ENCODE results near the gene CENPP. TPM values are rescaled to one million over a fixed set of nuclear protein-coding genes. Genes with fewer than 3 reads are reported as not detected.

CENPP gene
- total RNA-seq, 1 donor from 2014 or later, result 4.5 TPM

DNA sequence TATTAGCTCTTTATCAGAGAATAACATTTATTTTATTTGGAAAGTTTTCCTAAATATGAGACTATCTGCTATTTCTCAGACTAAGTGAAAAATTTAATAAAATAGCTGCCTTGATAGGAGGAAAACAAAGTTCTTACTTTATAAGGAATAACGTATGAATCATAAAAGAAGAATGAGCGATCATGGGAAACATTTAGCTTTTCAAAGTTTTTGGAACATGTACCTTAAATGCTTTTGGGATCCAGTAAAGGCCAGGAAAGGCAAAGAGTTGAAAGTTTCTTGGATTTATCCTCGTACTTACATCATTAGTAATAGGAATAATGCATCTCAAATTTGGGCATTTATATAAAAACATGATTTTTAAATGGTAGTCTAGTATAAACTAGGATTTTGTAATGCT, 59.2 kb downstream of the CENPP start:
- Mint-ChIP-seq H3K4me3 (ENCODE audit: unreplicated experiment) (no peak overlapping the region), H3K36me3 (ENCODE audit: low read depth, unreplicated experiment) (no peaks in the 10 kb centered on the region), H3K27me3 (ENCODE audit: unreplicated experiment) (no peaks in the 10 kb centered on the region), H3K27ac (ENCODE audit: unreplicated experiment) (no peak overlapping the region), H3K9me3 (ENCODE audit: unreplicated experiment) (no peaks in the 10 kb centered on the region), H3K4me1 (ENCODE audit: unreplicated experiment) (no peaks in the 10 kb centered on the region)
- TF ChIP-seq, protein P1, sequence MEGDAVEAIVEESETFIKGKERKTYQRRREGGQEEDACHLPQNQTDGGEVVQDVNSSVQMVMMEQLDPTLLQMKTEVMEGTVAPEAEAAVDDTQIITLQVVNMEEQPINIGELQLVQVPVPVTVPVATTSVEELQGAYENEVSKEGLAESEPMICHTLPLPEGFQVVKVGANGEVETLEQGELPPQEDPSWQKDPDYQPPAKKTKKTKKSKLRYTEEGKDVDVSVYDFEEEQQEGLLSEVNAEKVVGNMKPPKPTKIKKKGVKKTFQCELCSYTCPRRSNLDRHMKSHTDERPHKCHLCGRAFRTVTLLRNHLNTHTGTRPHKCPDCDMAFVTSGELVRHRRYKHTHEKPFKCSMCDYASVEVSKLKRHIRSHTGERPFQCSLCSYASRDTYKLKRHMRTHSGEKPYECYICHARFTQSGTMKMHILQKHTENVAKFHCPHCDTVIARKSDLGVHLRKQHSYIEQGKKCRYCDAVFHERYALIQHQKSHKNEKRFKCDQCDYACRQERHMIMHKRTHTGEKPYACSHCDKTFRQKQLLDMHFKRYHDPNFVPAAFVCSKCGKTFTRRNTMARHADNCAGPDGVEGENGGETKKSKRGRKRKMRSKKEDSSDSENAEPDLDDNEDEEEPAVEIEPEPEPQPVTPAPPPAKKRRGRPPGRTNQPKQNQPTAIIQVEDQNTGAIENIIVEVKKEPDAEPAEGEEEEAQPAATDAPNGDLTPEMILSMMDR (IDR thresholded peaks at IDR 0.05; ENCODE audit: unreplicated experiment), result no peak
- DNase-seq (ENCODE audit: low spot score), result no peak

DNA sequence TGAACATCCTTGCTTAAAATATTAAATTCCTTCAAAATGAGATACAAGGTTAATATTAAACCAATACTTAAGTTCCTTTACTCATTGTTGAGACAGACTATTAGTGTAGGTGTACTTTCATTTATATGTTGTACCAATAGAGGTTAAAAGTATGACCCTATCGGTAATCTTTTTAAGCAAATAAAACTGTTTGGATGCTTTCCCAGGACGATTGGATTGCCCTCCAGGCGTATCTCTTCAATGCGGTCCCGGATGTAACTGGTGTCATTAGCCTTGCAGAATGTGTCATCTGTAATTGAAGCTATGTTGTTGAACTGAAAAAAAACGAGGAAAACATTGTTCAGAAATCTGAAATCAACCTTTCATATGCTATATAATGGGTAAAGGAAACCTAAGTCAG, 59.7 kb downstream of the CENPP start:
- TF ChIP-seq, protein P1 (IDR thresholded peaks at IDR 0.05; ENCODE audit: unreplicated experiment), result no peak
- H3K4me3 Mint-ChIP-seq (ENCODE audit: unreplicated experiment), result no peak overlapping the region
- no peak for DNase-seq (ENCODE audit: low spot score)
- no peak overlapping the region for H3K27ac Mint-ChIP-seq (ENCODE audit: unreplicated experiment)
- no peaks in the 10 kb centered on the region for H3K36me3 Mint-ChIP-seq (ENCODE audit: low read depth, unreplicated experiment)
- no peaks in the 10 kb centered on the region for H3K9me3 Mint-ChIP-seq (ENCODE audit: unreplicated experiment)
- H3K4me1 Mint-ChIP-seq (ENCODE audit: unreplicated experiment), result no peaks in the 10 kb centered on the region
- no peaks in the 10 kb centered on the region for H3K27me3 Mint-ChIP-seq (ENCODE audit: unreplicated experiment)

GRCh38 chr9:92385953-92386352, 60.2 kb downstream of the CENPP start:
- H3K4me3 Mint-ChIP-seq (ENCODE audit: unreplicated experiment), result no peak overlapping the region
- no peaks in the 10 kb centered on the region for H3K4me1 Mint-ChIP-seq (ENCODE audit: unreplicated experiment)
- H3K36me3 Mint-ChIP-seq (ENCODE audit: low read depth, unreplicated experiment), result no peaks in the 10 kb centered on the region
- H3K9me3 Mint-ChIP-seq (ENCODE audit: unreplicated experiment), result no peaks in the 10 kb centered on the region
- no peak overlapping the region for H3K27ac Mint-ChIP-seq (ENCODE audit: unreplicated experiment)
- H3K27me3 Mint-ChIP-seq (ENCODE audit: unreplicated experiment), result no peaks in the 10 kb centered on the region
- DNase-seq (ENCODE audit: low spot score), result no peak
- TF ChIP-seq, protein P1 (IDR thresholded peaks at IDR 0.05; ENCODE audit: unreplicated experiment), result no peak

- DNase-seq (ENCODE audit: low spot score), result no peak
- Mint-ChIP-seq H3K36me3 (ENCODE audit: low read depth, unreplicated experiment) (no peaks in the 10 kb centered on the region), H3K4me3 (ENCODE audit: unreplicated experiment) (no peak overlapping the region), H3K27me3 (ENCODE audit: unreplicated experiment) (peaks cover 4% of the 10 kb centered on the region), H3K4me1 (ENCODE audit: unreplicated experiment) (no peaks in the 10 kb centered on the region), H3K9me3 (ENCODE audit: unreplicated experiment) (no peaks in the 10 kb centered on the region), H3K27ac (ENCODE audit: unreplicated experiment) (no peak overlapping the region)
- TF ChIP-seq, protein P1 (IDR thresholded peaks at IDR 0.05; ENCODE audit: unreplicated experiment), result no peak
These were observed 66.9 kb downstream of the CENPP start for GRCh38 chr9:92392690-92393089.

DNA sequence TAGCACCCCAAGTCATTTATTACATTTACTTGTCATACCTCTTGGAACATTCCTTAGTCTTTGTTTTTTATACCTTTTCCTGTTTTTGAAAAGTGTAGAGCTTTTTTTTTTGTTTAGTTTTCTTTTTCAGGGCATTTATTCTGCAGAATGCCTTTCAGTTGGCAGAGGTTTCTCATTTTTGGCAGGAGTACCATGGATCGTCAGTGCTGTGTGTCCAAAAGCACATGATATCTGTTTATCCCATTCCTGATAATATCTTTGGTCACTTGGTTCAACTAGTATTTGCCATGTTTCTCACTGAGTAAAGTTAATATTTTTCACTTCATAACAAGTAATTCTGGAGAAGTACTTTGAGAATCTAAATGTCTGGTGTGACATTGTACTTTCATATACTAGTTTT, 67.9 kb downstream of the CENPP start:
- peaks cover 4% of the 10 kb centered on the region for H3K27me3 Mint-ChIP-seq (ENCODE audit: unreplicated experiment)
- no peak overlapping the region for H3K4me3 Mint-ChIP-seq (ENCODE audit: unreplicated experiment)
- H3K4me1 Mint-ChIP-seq (ENCODE audit: unreplicated experiment), result no peaks in the 10 kb centered on the region
- no peak overlapping the region for H3K27ac Mint-ChIP-seq (ENCODE audit: unreplicated experiment)
- TF ChIP-seq, protein P1 (IDR thresholded peaks at IDR 0.05; ENCODE audit: unreplicated experiment), result no peak
- no peaks in the 10 kb centered on the region for H3K36me3 Mint-ChIP-seq (ENCODE audit: low read depth, unreplicated experiment)
- DNase-seq (ENCODE audit: low spot score), result no peak
- no peaks in the 10 kb centered on the region for H3K9me3 Mint-ChIP-seq (ENCODE audit: unreplicated experiment)

All from endothelial cell (in vitro differentiated cells).